Duodenal mucosa (tissue), 2 donors: ENCODE results near the gene RASSF1.
"Not testable (repeated sequence)": the region's sequence is repeated elsewhere in the genome, so short reads cannot be mapped to it uniquely, and the experiment has no call there.

Source experiments
- H3K27ac ChIP-seq: one replicate; pipeline ENCODE4 v1.7.0; 2013; ENCODE audit warnings: low read depth, low read length
- H3K27me3 ChIP-seq, 2 donors: one replicate each; pipeline ENCODE4 v1.7.0; 2013; ENCODE audit warnings: low read length in 2 of 2, control low read depth in 1 of 2; ENCODE audit not compliant: insufficient read depth in 2 of 2, control insufficient read depth in 1 of 2
- H3K36me3 ChIP-seq, 2 donors: one replicate each; pipeline ENCODE4 v1.7.0; 2013; ENCODE audit warnings: low read length in 2 of 2, control low read depth in 1 of 2; ENCODE audit not compliant: insufficient read depth in 2 of 2, control insufficient read depth in 1 of 2
- H3K4me1 ChIP-seq, 2 donors: one replicate each; pipeline ENCODE4 v1.7.0; 2013; ENCODE audit warnings: low read length in 2 of 2, control low read depth in 1 of 2; ENCODE audit not compliant: insufficient read depth in 2 of 2, control insufficient read depth in 1 of 2
- H3K4me3 ChIP-seq, 2 donors: one replicate each; pipeline ENCODE4 v1.7.0; 2013; ENCODE audit warnings: low read length in 2 of 2, low read depth in 1 of 2
- H3K9ac ChIP-seq, 2 donors: one replicate each; pipeline ENCODE4 v1.7.0; 2013; ENCODE audit warnings: low read length in 2 of 2, low read depth in 1 of 2
- H3K9me3 ChIP-seq, 2 donors: one replicate each; pipeline ENCODE4 v1.7.0; 2013; ENCODE audit warnings: low read length in 2 of 2, control low read depth in 1 of 2; ENCODE audit not compliant: control insufficient read depth in 1 of 2

Gene RASSF1

GRCh38 chr3:50287262-50287661 lies 53.4 kb downstream of the RASSF1 start:
- no peak overlapping the region for H3K9ac ChIP-seq
- no peaks in the 10 kb centered on the region for H3K9me3 ChIP-seq
- no peak overlapping the region for H3K27ac ChIP-seq
- peaks cover 34 to 43% of the 10 kb centered on the region in 2 donors for H3K36me3 ChIP-seq
- H3K4me3 ChIP-seq: no peak overlapping the region
- H3K27me3 ChIP-seq: no peaks in the 10 kb centered on the region
- peaks cover 15 to 20% of the 10 kb centered on the region in 2 donors for H3K4me1 ChIP-seq

- Histone ChIP-seq H3K9me3 (no peaks in the 10 kb centered on the region), H3K27ac (no peak overlapping the region), H3K9ac (no peak overlapping the region), H3K27me3 (no peaks in the 10 kb centered on the region), H3K36me3 (peaks cover 34 to 43% of the 10 kb centered on the region in 2 donors), H3K4me1 (peaks cover 13 to 16% of the 10 kb centered on the region in 2 donors), H3K4me3 (no peak overlapping the region)
Measured at GRCh38 chr3:50286322-50287227, 54.1 kb downstream of the RASSF1 start.

- not testable (repeated sequence) for H3K4me3 ChIP-seq, H3K9ac ChIP-seq, H3K27ac ChIP-seq, H3K27me3 ChIP-seq, H3K9me3 ChIP-seq, H3K4me1 ChIP-seq
- peaks cover 21 to 27% of the 10 kb centered on the region in 2 donors for H3K36me3 ChIP-seq
Measured at GRCh38 chr3:50284121-50284520, 56.5 kb downstream of the RASSF1 start.
